HL-60 (cell line): ENCODE results near the gene OR13C8.

ENCODE experiments used
- CTCF ChIP-seq: IDR thresholded peaks from one replicate; pipeline ENCODE4 v1.5.1; 2011; ENCODE audit warnings: low read length, control low read depth, inconsistent platforms; ENCODE audit not compliant: insufficient read depth
- GABPA ChIP-seq: IDR thresholded peaks from 2 replicates; pipeline ENCODE4 v1.6.1; 2012; ENCODE audit warnings: low read depth
- POLR2AphosphoS5 ChIP-seq: IDR thresholded peaks from 2 replicates; pipeline ENCODE4 v1.6.1; 2012; ENCODE audit warnings: low read depth
- REST ChIP-seq: IDR thresholded peaks from 2 replicates; pipeline ENCODE4 v1.6.1; 2012; ENCODE audit warnings: low read depth; ENCODE audit not compliant: insufficient replicate concordance
- SPI1 ChIP-seq: IDR thresholded peaks from 2 replicates; pipeline ENCODE4 v1.6.1; 2012; ENCODE audit warnings: low read depth, mild to moderate bottlenecking, borderline replicate concordance

GRCh38 chr9:104618104-104618503 is 49.1 kb downstream of the OR13C8 start, which contains the start of gene OR13C9:
- TF ChIP-seq REST = no peak
- TF ChIP-seq CTCF = no peak
- no peak for TF ChIP-seq GABPA
- TF ChIP-seq POLR2AphosphoS5 = no peak
- no peak for TF ChIP-seq SPI1
